ENCODE measurements around the gene INPP5A.

- no peak for TF ChIP-seq CTCF (IDR thresholded peaks at IDR 0.05; ENCODE audit: insufficient read depth, low read length)
- TF ChIP-seq POLR2AphosphoS5 (IDR thresholded peaks at IDR 0.05; ENCODE audit: low read depth) = no peak
These were observed 97.3 kb downstream of the INPP5A start for GRCh38 chr10:132634947-132635271.
